Rectal smooth muscle tissue (tissue), 1 donor: ENCODE measurements around the gene MRC2.

ENCODE experiments used
- H3K27ac ChIP-seq: one replicate; pipeline ENCODE4 v1.7.0; 2013; ENCODE audit warnings: low read depth, low read length, inconsistent platforms
- H3K27me3 ChIP-seq: one replicate; pipeline ENCODE4 v1.7.0; 2013; ENCODE audit warnings: low read length; ENCODE audit not compliant: control insufficient read depth, insufficient read depth
- H3K36me3 ChIP-seq: one replicate; pipeline ENCODE4 v1.7.0; 2013; ENCODE audit warnings: low read length; ENCODE audit not compliant: control insufficient read depth, insufficient read depth
- H3K4me1 ChIP-seq: one replicate; pipeline ENCODE4 v1.7.0; 2013; ENCODE audit warnings: low read length; ENCODE audit not compliant: control insufficient read depth, insufficient read depth
- H3K4me3 ChIP-seq: one replicate; pipeline ENCODE4 v1.7.0; 2013; ENCODE audit warnings: low read length
- H3K9ac ChIP-seq: one replicate; pipeline ENCODE4 v1.7.0; 2013; ENCODE audit warnings: low read length

Gene MRC2

DNA sequence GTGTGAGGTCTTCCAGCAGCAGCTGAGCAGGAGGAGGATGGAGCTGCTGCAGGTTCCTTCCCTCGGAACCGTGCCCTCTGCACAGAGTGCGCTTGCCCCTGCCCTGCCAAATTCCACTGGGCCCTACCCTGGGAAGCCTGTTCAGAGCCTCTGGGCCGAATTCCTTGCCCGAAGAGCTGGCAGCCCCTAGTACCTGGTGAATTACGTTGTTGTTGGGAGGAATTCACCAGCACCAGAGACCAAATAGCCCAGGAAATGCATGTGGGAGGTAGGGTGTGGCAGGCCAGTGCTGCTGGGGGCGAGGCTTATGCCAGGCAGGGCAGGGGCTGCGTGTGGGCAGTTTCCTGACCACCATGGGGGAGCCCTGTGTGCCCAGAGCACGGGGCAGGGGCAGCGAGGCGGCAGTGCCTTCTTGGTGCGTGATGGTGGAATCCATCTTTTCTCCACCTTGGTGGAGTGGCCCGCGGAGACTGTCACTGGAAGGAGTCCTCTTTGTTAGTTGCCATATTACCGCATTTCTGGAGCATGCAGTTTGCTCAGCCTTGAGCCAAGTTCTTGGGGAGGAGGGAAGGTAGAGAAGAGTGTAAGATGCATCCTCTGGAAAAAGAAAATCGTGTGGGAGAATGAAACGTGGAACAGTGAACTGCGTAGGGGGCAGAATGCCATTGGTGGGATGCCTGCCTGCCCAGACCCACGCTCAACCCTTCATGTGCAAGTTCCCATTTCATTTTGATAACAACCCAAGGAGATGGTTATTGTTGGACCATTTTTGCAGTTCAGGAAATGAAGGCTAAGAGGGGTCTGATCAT is 2.3 kb downstream of the MRC2 start:
- no peaks in the 10 kb centered on the region for H3K36me3 ChIP-seq
- H3K4me3 ChIP-seq = peak overlapping the region; percentile 63
- peaks cover 7% of the 10 kb centered on the region for H3K27me3 ChIP-seq
- H3K4me1 ChIP-seq = no peaks in the 10 kb centered on the region
- peak overlapping the region; percentile 40 for H3K27ac ChIP-seq
- H3K9ac ChIP-seq = no peak overlapping the region

DNA sequence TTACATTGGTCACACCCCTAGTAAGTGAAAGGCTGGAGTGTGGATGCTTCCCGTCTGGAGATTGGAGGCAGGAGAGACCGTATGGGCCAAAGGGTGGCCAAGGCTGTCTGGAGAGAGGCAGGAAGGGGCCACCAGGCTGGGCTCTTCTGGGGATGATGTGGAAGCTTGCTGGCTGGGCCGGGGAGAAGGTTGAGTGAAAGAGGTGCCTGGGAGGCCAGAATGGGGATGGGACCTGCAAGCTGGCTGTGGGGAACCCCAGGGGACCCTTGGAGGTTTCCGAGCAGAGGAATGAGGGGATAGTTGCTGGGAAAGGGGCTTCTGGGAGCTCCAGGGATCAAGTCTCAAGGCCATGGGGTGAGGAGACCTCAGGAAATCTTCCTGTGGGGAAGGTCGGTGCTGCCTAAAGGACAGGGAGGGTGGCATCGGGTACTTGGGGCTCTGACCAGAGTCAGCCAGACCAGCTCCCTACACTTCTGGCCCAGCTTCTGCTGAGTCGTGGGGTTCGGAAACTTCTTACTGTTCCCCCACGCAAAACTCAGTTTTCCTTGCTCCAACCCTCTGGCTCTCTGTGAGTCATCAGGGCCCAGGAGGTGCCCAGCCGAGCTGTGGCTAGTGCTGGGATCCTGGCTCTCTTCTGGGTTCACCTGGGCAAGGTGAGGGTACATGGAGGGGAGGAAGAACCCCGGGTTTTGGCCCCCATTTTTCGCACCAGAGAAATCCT is 3.1 kb downstream of the MRC2 start:
- Histone ChIP-seq H3K4me3 (no peak overlapping the region), H3K9ac (no peak overlapping the region), H3K27ac (no peak overlapping the region), H3K27me3 (peaks cover 7% of the 10 kb centered on the region), H3K4me1 (no peaks in the 10 kb centered on the region), H3K36me3 (no peaks in the 10 kb centered on the region)

- Histone ChIP-seq H3K27me3 (peaks cover 7% of the 10 kb centered on the region), H3K4me1 (no peaks in the 10 kb centered on the region), H3K4me3 (no peak overlapping the region), H3K27ac (no peak overlapping the region), H3K36me3 (no peaks in the 10 kb centered on the region), H3K9ac (no peak overlapping the region)
These were observed 3.8 kb downstream of the MRC2 start for GRCh38 chr17:62631086-62631935.

- no peak overlapping the region for H3K9ac ChIP-seq
- H3K27ac ChIP-seq = no peak overlapping the region
- H3K4me1 ChIP-seq = no peaks in the 10 kb centered on the region
These were observed 4.8 kb downstream of the MRC2 start for GRCh38 chr17:62631936-62632924.

GRCh38 chr17:62637809-62638208 is 10.3 kb downstream of the MRC2 start:
- Histone ChIP-seq H3K27me3 (no peaks in the 10 kb centered on the region), H3K27ac (no peak overlapping the region), H3K9ac (no peak overlapping the region), H3K4me1 (no peaks in the 10 kb centered on the region), H3K36me3 (no peaks in the 10 kb centered on the region), H3K4me3 (no peak overlapping the region)

More at GRCh38 chr17:62631936-62632924, 4.8 kb downstream of the MRC2 start:
- H3K27me3 ChIP-seq = peaks cover 4% of the 10 kb centered on the region
- H3K4me3 ChIP-seq = no peak overlapping the region
- no peaks in the 10 kb centered on the region for H3K36me3 ChIP-seq

- Histone ChIP-seq H3K27ac (no peak overlapping the region), H3K36me3 (no peaks in the 10 kb centered on the region), H3K4me1 (no peaks in the 10 kb centered on the region), H3K4me3 (no peak overlapping the region), H3K27me3 (no peaks in the 10 kb centered on the region), H3K9ac (no peak overlapping the region)
These were observed 13.7 kb downstream of the MRC2 start for GRCh38 chr17:62641153-62641552.

DNA sequence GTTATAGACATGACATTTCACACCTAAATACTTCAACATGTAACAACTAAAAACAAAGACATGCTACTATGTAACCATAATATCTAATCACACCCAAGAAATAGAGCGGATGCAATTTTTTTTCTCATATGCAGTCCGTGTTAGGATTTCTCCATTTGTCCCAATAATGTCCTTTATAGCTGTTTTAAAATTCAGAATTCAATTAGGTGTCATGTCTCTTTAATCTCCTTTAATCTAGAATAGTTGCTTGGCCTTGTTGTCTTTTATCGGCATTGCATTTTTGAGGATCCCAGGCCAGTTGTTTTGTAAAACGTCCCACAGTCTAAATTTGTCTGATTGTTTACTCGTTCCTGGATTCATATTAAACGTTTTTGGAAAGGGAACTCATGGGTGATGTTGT is 14.5 kb downstream of the MRC2 start:
- Histone ChIP-seq H3K36me3 (no peaks in the 10 kb centered on the region), H3K9ac (no peak overlapping the region), H3K27me3 (no peaks in the 10 kb centered on the region), H3K4me3 (no peak overlapping the region), H3K4me1 (no peaks in the 10 kb centered on the region), H3K27ac (no peak overlapping the region)

- Histone ChIP-seq H3K36me3 (no peaks in the 10 kb centered on the region), H3K4me3 (no peak overlapping the region), H3K9ac (no peak overlapping the region), H3K27me3 (no peaks in the 10 kb centered on the region), H3K27ac (no peak overlapping the region), H3K4me1 (no peaks in the 10 kb centered on the region)
These were observed 16.0 kb downstream of the MRC2 start for GRCh38 chr17:62643496-62643895.

DNA sequence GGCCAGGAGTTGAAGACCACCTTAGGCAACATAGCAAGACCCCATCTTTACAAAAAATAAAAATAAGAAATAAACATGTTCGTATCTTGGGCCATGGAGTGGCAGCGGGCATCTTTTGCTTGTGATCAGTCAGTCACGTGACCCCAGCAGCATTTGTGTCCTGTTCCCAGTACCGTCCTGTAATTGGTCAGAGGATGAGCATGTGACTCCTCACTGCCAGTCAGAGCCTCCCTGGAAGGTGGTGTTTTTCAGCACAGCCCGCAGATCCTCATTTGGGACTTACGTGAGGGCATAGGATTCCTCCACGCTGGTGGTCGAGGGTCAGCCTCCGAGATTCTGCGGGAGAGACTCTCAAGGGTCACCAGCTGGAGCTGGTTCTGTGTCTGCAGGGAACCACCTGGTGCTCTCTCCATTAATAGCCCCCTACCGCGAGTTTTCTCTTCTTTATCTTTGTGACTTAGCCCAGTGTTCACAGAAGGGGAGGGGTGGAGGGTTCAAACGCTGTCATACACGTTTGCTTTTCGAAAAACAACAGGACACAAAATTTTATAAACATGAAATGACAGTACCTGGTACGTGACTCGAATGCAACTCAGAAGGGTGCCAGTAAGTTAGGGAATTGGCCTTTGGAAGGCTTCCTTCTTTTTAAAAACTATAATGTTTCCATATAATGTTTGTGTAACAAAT is 17.2 kb downstream of the MRC2 start:
- H3K36me3 ChIP-seq = no peaks in the 10 kb centered on the region
- no peak overlapping the region for H3K4me3 ChIP-seq
- H3K9ac ChIP-seq = no peak overlapping the region
- no peaks in the 10 kb centered on the region for H3K27me3 ChIP-seq
- no peaks in the 10 kb centered on the region for H3K4me1 ChIP-seq
- no peak overlapping the region for H3K27ac ChIP-seq

DNA sequence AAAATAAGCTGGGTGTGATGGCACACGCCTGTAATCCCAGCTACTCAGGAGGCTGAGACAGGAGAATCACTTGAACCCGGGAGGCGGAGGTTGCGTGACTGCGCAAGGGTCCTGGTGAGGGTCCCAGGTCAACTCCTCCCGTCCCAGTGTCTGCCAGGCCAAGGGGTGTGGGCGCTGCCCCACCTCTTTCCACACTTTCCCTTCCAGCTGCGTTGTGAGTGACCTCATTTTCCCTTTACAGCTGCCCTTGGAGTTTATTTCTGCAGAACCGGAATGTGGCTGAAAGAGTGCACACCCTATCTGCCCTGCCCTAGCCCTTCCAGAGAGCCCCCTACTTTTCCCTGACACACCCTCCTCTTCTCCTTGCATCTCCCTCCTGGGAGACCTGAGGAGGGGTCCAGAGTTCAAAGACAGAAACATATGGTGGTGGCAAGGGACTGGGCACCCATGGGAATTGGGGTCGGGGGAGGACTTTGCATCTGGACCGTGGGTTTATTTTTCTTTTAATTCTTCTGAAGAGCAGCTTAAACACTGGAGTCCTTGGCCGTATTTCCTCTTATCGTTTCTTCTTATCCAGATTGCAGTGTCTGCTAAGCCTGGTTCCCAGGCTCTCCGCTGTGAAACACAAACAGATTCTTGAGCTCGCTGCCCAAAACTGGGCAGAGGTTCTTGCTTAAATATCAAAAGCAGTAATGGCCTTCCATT is 20.9 kb downstream of the MRC2 start:
- H3K27ac ChIP-seq = no peak overlapping the region
- H3K4me3 ChIP-seq = no peak overlapping the region
- H3K9ac ChIP-seq = no peak overlapping the region
- H3K36me3 ChIP-seq = no peaks in the 10 kb centered on the region
- H3K4me1 ChIP-seq = peaks cover 2% of the 10 kb centered on the region
- no peaks in the 10 kb centered on the region for H3K27me3 ChIP-seq

- Histone ChIP-seq H3K27me3 (no peaks in the 10 kb centered on the region), H3K4me1 (peaks cover 2% of the 10 kb centered on the region), H3K9ac (no peak overlapping the region), H3K4me3 (no peak overlapping the region), H3K27ac (no peak overlapping the region), H3K36me3 (no peaks in the 10 kb centered on the region)
These were observed 21.5 kb downstream of the MRC2 start for GRCh38 chr17:62648956-62649294.
